ENCODE results near the gene EVA1B. TPM values are rescaled to one million over a fixed set of nuclear protein-coding genes. Genes with fewer than 3 reads are reported as not detected.

Gene EVA1B
- total and polyA plus RNA-seq, 11 donors: 5.9 to 42.3 (median 12.0) TPM

- H3K27ac ChIP-seq: peak overlapping the region in 2 of 12 donors; percentile 24 to 78
- peak in 1 of 5 donors; percentile 12 for DNase-seq
- intact Hi-C loops (cut with DNase I): no loop called here
- H3K27me3 ChIP-seq: no peaks in the 10 kb centered on the region
- peaks cover 0 to 44% (median 28%) of the 10 kb centered on the region in 12 donors for H3K4me1 ChIP-seq
- 61 to 73% (median 66%) methylated on average over 11 to 13 of the region's 13 CpGs for WGBS, 4 donors
- no peaks in the 10 kb centered on the region for H3K9me3 ChIP-seq
- H3K4me3 ChIP-seq: no peak overlapping the region
- TF ChIP-seq CTCF (IDR thresholded peaks at IDR 0.05): no peak
- TF ChIP-seq POLR2A (IDR thresholded peaks at IDR 0.05): no peak
- no peak for ATAC-seq
- H3K36me3 ChIP-seq: peaks cover 0 to 81% (median 67%) of the 10 kb centered on the region in 9 donors
These were observed 28.9 kb upstream of the EVA1B start for GRCh38 chr1:36352125-36352909.

GRCh38 chr1:36351227-36351977, 28.0 kb upstream of the EVA1B start:
- DNase-seq: peak in 1 of 5 donors; percentile 54
- Histone ChIP-seq H3K27me3 (no peaks in the 10 kb centered on the region), H3K36me3 (peaks cover 0 to 85% (median 68%) of the 10 kb centered on the region in 9 donors), H3K4me1 (peaks cover 0 to 44% (median 28%) of the 10 kb centered on the region in 12 donors), H3K4me3 (no peak overlapping the region), H3K27ac (peak overlapping the region in 10 of 12 donors; percentile 13 to 82 (median 48)), H3K9me3 (no peaks in the 10 kb centered on the region)
- ATAC-seq: peak in 3 of 4 donors; percentile 4 to 21 (median 15)
- intact Hi-C loops (cut with DNase I): no loop called here
- 77 to 82% (median 82%) methylated on average over 14 of the region's 14 CpGs for WGBS, 4 donors
- no peak for TF ChIP-seq POLR2A (IDR thresholded peaks at IDR 0.05)
- peak in 2 of 12 donors; percentile 10 to 13 for TF ChIP-seq CTCF (IDR thresholded peaks at IDR 0.05)

- WGBS, 4 donors: 49 to 67% (median 60%) methylated on average over 8 to 13 of the region's 13 CpGs
- no peak for TF ChIP-seq POLR2A (IDR thresholded peaks at IDR 0.05)
- no peak for TF ChIP-seq CTCF (IDR thresholded peaks at IDR 0.05)
- Histone ChIP-seq H3K27me3 (no peaks in the 10 kb centered on the region), H3K4me3 (peak overlapping the region in 1 of 12 donors; percentile 34), H3K4me1 (peaks cover 0 to 44% (median 28%) of the 10 kb centered on the region in 12 donors), H3K36me3 (peaks cover 0 to 85% (median 68%) of the 10 kb centered on the region in 9 donors), H3K27ac (peak overlapping the region in 11 of 12 donors; percentile 13 to 82 (median 61)), H3K9me3 (no peaks in the 10 kb centered on the region)
- intact Hi-C loops (cut with DNase I): no loop called here
- ATAC-seq (peak in 3 of 4 donors; percentile 38 to 72 (median 60)), DNase-seq (peak in 1 of 5 donors; percentile 60)
These were observed 27.3 kb upstream of the EVA1B start for GRCh38 chr1:36350659-36351226.

Measured in heart left ventricle (tissue), 16 donors.